HG02973 (cell line): Measurements from ENCODE around the gene DPP4.

ENCODE experiments used
- ATAC-seq: cut with Tn5 transposase; IDR thresholded peaks from one replicate; pipeline ENCODE4 v1.9.1; 2021; ENCODE audit warnings: moderate library complexity; ENCODE audit not compliant: unreplicated experiment

The DPP4 gene

DNA sequence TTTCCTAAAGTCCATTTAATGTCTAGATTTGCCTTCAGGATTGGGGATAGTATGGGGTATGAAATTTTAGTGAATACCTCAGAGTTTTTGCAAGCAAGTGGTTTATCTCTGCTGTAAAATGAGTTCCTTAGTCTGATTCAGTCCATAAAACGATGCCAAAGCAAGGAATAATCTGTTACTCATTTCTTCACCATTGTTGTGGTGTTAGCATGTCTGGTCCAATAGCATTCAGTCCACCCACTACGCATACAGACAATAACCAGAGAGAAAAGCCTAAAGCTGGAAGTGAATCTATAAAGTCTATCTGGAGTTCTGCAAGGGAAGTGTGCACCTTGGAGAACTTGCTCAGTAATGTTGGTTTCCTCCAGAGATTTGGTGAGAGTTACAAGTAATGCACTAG is 12.9 kb upstream of the DPP4 start:
- ATAC-seq = no peak

DNA sequence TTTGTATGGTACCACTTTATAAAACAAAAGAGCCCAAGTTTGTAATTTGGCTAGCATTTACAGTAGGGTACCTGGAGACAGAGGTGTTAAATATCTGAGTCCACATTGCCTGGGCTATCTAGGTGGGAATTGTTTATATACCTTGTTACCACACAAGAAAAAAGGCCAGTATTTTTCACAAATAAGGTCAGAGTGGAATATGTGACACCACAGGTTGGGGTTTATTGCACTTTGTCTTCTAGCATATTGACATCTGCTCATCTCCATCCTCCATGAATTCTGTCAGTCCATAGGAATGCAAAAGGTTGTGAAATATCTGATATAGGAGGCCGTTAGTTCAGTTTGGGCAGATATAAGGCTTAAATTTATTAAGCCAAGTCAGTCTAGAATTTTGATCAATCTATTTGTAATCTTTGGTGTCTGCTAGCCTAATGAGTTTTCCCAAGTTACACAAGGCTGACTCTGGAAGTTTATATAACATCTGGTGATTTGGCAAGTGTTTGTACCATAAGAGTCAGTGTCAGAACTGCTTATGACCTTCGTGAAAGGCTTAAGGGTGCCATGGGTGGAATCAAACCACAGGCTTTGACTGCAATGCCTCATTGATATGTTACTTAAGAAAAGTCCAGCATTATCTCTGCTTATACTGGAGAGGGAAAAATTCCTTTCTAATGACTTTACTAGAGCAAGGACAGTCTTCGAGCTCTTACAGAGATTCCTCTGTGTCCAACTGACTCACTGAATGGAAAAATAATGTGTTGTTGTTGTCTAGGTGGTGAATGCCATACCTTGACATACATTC is 11.3 kb upstream of the DPP4 start:
- no peak for ATAC-seq

DNA sequence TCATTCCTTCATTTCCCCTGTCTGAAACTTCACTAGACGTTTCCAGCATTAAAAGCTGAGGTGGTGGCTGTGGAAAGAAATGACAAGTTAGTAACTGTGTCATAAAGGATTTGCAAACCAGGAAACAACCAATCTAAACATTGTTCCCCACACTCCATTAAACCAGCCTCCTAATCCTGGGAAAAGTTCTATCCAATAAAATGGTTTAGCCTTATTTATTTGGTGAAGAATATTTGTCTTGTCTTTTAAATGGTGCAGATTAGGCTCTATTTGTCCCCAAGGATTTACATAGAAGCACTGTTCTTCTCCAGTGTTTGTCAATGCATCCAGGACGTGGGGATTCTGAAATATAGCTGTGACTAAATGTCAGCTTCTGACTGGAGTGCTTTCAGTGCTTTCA is 10.5 kb upstream of the DPP4 start:
- no peak for ATAC-seq

DNA sequence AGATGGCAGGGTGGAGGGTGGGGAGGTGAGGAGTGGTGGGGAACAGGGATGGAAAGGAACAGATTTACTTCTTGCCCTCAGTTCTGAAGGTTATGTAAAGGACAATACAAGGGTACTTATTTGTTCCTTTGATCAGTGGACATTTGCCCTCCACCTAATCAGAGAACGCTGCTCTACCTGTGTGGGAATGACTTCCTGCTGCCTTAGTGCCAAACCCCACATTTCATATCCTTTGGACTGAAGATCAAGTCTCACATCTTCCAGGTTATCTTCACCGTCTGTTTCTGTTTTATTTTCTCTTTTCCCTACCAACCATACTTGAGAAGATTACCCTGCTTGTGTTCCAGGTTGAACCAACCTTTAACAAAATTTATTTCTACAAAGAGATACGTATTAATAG is 8.7 kb upstream of the DPP4 start:
- no peak for ATAC-seq

DNA sequence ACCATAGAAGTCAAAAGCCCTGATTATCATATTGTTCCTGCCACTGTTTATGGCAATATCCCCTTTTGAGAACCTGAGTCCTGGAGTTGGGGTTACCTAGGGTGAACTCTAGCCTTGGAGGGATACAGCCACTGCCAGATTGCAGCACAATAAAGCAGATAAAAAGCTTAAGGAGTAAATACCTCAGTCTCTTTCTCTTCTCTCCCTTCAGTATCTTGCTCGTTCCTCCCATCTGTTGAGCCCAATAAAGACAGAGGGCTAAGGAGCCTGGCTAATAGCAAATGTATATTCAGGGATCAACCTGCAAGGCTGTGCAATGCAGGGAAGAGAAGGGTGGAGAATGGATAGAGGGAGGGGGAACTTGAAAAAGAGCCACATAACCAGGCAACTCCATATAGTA is 8.0 kb upstream of the DPP4 start:
- no peak for ATAC-seq

DNA sequence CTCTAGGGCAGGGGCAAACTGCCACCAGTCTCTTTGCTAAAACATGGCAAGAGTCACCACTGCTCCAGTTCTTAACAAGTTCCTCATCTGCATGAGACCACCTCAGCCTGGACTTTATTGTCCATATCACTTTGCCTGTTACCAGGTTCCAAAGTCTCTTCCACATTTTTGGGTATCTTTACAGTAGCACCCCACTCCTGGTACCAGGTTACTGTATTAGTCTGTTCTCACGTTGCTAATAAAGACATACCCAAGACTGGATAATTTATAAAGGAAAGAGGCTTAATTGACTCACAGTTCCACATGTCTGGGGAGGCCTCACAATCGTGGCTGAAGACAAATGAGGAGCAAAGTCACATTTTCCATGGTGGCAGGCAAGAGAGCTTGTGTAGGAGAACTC is 5.5 kb upstream of the DPP4 start:
- ATAC-seq = no peak

DNA sequence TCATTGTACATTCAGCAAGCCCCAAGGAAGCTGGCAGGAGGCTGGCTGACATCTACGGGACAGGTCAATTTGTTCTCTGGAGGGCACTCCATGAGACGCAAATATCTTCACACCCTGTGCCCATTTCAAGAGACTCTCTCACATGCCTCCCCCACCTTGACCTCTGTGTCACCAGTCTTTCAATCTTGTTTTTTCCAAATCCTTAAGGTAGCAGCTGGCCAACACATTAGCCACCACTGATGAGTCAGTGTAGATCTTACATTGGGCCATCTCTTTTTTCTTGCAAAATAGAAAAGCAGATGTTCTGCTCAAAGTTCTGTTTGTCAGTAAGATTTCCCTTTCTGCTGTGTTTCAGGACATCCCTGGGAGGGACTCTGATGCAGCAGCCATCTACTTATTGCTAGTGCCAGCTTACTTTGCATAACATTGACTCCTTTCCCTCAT is 1.7 kb upstream of the DPP4 start:
- ATAC-seq = no peak

DNA sequence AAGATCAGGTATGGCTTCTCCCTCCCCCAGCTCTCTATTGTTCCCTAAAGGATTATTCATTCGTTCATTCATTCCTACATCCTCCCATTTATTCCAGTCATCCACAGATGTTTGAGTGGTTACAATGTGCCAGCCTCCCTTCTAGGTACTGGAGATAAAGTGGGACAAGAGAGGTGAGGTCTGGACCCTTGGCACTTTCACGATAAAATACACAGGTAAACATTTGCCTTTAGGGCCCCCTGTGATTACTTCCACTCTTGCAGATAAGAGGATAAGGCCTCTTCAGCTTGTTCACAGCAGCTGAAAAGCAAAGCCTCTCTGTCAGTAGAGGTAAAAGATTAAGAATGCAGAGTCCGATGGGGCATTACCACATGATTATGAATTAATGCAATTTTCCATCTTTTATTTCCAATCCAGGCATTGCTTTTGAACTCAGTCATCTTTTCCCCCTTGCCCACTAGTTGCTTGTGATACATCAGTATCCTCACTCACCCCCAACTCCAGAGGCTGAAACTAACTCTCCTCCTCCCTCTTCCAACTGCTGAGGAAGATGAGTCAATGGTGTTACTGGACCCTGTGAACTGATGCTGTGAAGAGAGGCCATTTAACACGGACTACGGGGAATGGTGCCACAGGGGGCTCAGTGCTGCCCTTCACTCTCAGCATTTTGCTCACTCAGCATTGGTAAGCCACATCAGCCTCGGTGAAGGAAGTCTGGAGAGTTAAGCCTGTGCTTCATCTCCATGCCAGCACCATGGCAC is 1.1 kb upstream of the DPP4 start:
- no peak for ATAC-seq

DNA sequence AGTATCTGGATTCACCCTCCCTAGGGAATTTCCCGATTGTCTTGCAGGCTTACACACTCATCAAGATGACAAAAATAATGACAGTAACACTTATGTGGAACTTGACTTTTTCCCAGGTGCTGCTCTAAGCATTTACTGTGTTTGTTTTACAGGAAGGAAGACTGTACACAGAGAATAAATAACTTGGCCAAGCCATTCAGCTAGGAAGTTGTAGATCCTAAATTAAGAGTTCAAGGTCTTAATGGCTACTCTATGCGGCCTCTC is 549 bp upstream of the DPP4 start:
- no peak for ATAC-seq

DNA sequence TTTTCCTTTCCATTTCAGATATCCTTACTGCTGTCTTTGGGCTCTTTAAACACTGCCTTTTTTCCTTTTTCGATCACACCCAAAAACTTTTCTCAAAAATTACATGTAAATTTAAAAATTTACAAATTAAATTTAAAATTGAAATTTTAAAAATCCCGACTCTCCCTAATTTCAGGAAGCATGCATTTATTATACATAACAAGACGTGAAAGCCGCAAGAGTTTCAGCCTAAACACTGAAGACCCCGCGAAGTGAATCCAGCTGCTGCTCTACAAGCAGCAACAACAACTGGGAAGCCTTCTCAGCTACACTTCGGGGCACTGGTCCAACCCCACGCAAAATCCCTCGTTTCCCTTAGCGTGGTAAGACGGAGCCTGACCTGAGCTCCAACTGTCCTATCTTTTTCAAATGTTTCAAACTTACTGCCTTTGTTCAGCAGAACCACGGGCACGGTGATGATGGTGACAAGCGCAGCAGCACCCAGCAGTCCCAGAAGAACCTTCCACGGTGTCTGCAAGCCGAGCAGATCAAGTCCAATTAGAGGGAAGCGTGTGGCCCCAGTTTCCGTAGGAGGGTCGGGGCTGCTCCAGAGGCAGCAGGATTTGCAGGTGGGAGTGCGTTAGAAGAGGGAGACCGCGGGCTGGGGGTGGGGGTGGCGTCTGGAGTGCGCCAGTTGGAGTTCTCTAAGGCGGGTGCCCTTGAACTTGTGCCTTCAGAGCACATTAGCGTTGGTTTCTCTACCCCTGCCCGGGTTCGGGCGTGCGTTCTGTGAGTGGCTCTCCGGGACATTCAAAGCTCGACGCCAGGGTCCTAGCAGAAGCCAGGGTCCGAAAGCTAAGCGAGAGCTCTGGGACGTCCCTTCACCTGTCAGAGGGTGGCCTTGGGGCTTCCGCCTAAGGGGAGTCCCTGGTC is 783 bp downstream of the DPP4 start:
- no peak for ATAC-seq

DNA sequence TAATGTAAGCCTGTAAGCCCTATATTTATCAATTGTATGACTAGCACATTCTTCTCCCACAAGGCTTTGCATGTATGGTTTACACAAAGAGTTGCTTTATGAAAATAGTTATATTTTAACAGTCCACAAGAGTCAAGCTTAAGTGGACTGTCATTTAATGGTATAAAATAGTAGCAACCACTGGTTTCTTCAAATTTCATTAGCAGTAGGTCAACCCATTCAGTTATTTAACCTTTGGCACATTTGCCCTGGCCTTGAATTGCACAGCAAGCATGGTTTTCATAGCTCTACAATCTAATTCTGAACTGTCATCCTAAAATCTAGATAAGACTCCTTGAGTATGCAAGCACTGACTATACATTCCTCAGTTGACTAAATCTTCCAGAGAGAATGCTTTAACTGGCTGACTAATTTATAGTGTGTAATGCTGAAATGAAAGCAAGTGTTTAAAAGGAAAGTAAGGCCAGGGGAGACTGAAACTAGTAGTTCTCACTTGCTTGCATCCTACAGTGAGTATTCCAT is 1.8 kb downstream of the DPP4 start:
- ATAC-seq = peak; percentile 65

DNA sequence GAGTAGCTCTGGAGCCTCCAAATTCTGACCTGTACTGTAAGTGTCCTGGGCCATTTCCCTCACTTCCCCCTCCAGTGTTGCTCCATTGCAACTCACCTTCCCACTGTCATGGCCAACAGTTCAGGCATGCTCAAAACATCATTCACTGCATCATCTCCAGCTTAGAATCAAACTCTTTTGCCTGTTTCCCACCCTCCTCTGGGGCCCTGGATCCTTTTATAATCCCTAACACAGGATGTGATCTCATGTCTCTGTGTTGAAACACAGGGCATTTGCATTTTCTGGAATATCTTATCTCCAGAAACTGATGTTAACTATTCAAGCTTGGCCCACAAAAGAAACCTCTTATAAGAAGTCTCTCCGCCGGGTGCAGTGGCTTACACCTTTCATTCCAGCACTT is 3.0 kb downstream of the DPP4 start:
- ATAC-seq = no peak

DNA sequence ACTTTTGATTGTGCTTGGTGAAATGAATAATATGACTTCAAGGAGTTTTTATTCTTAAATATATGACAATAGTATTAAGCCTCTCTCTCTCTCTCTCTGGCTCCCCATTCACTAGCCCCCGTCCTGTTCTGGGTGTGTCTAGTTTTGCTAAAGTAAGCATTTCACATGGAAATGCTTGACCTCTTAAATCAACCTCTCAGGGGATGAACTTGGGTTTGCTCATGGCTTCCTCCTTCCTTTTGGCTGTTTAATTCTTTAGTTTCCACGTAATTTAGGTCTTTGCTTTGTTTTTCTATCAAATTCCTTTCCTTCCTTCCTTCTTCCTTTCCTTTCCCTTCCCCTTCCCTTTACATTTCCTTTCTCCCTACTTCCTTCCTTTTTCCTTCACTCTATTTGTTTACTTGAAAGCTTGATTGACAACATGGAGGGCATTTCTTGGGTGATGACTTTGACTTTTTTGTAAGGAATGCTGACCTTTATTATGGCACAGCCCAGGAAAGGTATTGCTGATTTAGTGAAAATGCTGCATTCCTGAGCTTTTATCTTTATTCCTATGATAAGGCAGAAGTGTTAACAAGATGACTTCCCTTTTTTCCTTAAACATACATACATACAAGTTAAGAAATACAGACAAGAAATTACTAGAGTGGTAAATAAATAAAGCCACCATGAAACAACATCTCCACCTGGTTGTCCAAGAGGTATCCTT is 3.6 kb downstream of the DPP4 start:
- ATAC-seq = no peak

DNA sequence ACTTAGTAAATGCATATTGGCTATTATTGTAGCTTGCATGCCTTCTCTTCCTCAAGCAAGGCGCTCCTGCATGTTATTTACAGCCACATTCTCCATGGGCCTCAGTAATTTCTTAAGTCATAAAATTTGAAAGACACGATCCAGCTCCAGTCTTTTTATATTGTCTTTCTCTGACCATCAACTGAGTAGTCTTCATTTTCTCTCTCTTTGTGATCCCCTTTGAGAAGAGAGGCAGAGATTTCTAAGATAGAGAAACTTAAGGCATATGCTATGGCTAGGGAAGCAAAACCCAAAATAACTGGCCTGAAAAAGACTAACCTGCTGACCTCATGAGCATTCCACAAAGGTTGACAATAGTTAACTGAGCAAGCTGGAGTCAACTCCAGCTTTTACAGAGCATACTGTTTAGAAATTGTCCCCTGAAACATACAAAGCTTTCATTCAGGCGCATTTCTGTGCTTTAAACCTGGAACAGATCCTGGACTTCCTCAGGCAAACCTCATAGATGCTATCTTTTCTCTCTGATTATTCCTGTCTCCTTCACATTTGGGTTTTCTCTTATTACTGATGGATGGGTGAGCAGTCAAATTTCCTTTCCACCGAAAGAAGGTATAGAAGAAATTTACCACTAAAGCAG is 4.6 kb downstream of the DPP4 start:
- no peak for ATAC-seq

DNA sequence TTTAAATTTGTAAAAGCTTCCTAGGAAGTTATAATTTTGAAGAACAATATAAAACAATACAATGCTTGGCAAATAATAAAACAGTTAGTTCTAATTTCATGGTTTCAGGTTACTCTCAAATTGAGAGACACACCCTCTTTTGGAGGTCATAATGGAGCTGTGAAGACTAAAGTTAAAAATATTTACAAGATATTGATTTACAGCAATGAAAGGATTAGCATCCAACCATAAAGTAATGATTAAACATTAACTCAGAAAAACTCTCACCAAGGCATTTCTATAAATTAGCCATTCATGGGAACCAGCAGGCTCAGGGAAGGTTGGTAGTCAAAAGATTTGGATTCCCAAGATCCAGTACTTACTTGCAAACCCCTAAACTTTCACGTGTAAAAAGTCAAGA is 6.4 kb downstream of the DPP4 start:
- no peak for ATAC-seq

DNA sequence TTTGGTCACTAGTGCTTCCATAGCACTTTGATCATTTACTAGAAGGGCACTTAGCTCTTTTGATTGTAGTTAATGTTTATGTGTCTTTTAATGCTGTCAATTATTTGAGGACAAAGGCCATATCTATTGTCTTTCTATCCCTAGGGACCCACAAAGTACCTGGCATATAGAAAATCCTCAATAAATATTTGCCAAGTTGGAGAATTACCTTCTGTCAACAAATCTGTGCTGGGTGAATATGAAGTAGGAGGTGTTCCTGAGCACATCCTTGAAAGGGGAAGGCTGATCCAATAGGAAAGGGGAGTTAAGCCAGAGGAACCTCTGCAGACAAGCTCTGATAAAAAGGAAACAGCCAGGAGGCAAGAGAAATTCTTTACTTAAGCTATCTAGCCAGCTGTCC is 8.2 kb downstream of the DPP4 start:
- no peak for ATAC-seq

DNA sequence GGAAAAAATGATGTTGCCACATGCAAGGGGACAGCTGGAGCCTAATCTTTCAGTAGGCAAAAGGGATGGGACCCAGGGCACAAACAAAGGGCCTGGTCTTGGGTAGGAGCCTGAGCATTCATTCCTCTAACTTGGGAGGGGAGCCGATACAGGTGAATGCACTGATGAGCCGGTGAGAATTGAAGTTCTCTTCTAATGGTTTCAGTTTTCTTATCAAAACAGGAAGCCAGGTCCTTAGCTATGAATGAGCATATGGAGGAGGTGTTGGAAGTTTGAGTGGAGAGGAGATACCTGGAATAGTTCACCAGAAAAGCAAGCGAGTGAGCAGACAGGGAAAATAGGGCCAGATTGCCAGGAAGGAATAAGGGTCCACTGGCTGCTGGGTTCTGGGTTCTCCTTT is 10.1 kb downstream of the DPP4 start:
- ATAC-seq = no peak

DNA sequence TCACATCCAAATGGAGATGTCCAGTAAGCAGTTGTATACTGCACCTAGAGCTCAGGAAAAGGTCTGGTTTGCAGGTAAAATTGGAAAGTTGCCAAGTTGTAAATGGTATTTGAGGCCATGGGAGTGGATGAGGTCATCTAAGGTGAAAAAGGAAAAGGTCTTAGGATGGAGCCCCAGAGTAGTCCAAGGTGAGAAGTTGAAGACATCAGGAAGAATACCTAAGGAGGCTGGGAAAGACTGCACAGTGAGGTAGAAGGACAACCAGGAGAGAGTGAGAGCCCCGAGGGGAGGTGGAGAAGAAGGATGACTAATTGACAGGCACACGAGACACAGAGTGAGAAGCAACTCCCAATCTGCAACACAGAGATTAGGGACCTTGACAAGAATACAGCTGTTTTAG is 10.7 kb downstream of the DPP4 start:
- no peak for ATAC-seq

DNA sequence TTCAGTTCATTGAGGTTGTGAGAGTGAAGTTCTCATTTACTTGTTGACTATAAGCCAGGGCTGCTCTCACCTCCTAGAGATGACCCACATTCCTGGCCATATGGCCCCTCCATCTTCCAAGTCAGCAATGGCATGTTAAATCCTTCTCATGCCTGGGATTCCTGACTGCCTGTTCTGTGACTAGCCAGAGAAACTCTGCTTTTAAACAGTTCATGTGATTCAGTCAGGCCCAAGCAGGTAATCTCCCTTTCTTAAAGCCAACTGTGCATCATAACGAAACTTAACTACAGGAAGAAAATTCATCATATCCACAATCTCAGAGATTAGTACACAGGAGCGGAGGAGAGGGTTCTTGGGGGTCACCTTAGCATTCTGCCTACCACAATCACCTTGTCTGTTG is 11.5 kb downstream of the DPP4 start:
- ATAC-seq = no peak

DNA sequence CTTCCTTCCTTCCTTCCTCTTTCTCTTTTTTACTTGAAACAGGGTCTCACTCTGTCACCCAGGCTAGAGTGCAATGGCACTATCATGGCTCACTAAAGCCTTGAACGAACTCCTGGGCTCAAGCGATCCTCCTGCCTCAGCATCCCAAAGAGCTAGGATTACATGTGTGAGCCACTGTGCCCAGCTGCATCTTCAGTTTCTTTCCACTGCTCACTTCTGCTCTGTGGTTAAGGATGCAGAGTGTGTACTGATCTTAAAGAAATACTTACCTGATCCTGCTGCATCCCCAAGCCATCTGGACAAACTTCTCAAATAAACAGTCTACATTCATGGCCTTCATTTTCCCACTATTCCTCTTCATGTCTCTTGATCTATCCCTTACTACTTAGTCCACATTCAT is 13.0 kb downstream of the DPP4 start:
- ATAC-seq = no peak
